GM12874 (cell line): ENCODE data around the gene PRR15.

Source experiments
- TF ChIP-seq, protein P1 (sequence below): IDR thresholded peaks from 2 replicates; pipeline ENCODE4 v1.5.1; 2011; ENCODE audit warnings: low read depth, mild to moderate bottlenecking, control low read depth, low read length, moderate library complexity; ENCODE audit not compliant: insufficient read depth

Gene PRR15

GRCh38 chr7:29547421-29547820, 16.2 kb upstream of the PRR15 start:
- TF ChIP-seq, protein P1, sequence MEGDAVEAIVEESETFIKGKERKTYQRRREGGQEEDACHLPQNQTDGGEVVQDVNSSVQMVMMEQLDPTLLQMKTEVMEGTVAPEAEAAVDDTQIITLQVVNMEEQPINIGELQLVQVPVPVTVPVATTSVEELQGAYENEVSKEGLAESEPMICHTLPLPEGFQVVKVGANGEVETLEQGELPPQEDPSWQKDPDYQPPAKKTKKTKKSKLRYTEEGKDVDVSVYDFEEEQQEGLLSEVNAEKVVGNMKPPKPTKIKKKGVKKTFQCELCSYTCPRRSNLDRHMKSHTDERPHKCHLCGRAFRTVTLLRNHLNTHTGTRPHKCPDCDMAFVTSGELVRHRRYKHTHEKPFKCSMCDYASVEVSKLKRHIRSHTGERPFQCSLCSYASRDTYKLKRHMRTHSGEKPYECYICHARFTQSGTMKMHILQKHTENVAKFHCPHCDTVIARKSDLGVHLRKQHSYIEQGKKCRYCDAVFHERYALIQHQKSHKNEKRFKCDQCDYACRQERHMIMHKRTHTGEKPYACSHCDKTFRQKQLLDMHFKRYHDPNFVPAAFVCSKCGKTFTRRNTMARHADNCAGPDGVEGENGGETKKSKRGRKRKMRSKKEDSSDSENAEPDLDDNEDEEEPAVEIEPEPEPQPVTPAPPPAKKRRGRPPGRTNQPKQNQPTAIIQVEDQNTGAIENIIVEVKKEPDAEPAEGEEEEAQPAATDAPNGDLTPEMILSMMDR, result no peak

DNA sequence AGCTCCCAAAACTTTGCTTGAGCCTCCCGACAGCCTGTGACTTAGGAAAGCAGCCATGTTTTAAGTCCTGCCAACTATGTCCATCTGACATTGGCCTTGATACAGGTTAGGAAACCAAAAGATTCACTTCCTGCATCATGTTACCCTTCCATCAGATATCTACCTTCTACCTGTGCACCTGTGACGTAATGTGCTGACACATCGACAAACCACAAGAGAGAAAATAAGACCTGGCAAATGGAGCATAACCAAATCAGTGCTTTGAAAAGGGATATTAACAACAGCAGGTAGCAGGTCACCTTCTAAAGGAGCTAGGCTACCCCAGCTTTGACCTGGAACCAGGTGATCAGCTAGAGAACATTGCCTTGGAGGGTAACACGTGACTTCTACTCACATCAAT, 14.8 kb upstream of the PRR15 start:
- TF ChIP-seq, protein P1, result no peak

GRCh38 chr7:29552392-29552791, 11.2 kb upstream of the PRR15 start:
- TF ChIP-seq, protein P1, result no peak

DNA sequence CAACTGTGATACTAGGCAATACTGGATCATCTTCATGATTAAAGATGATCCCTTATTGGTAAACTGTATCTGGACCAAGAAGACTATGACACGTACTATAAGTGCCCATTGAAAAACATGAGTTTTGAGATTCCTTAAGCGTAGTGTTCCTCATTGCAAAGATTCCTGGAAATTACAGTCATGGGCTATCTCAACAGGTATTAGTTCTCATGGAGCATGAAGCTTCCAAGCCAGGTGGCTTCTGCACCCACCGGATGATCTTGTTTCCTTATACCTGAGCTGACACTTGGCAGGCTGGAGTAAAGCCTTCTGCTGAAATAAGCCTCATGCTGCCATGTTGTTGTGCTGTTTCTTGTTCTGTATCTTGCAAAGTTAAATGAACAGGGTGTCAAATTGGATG, 8.6 kb upstream of the PRR15 start:
- TF ChIP-seq, protein P1, result no peak

GRCh38 chr7:29556405-29557195, 7.0 kb upstream of the PRR15 start:
- TF ChIP-seq, protein P1, result no peak

GRCh38 chr7:29557954-29558353, 5.7 kb upstream of the PRR15 start:
- TF ChIP-seq, protein P1, result no peak

DNA sequence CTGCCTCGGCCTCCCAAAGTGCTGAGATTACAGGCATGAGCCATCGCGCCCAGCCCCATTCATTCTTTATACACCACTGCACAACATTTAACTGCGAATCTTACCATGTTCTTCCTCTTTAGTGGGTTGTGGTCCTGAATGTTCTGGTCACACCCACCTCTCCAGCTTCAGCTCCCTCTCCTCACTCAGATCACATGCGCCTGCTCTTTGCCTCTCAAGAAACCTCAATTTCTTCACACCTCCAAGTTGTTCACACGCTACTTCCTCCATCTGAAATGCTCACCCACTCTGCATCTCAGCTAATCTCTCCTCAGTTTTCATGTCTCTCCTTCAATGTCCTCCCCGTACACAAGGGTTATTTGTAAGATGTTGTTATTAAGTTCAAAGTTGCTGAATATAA, 2.4 kb upstream of the PRR15 start:
- TF ChIP-seq, protein P1, result no peak
